Thyroid gland (tissue), 4 donors: ENCODE data around the gene RBL1. TPM values are rescaled to one million over a fixed set of nuclear protein-coding genes. Genes with fewer than 3 reads are reported as not detected.
"Not testable (repeated sequence)": the region's sequence is repeated elsewhere in the genome, so short reads cannot be mapped to it uniquely, and the experiment has no call there.

Experiments used
- DNase-seq, 2 donors: peaks; one replicate each; pipeline ENCODE4 v3.0.0-alpha.2; 2019
- H3K27ac ChIP-seq, 3 donors: fragments of 200-600 bp; sonication (generic); 1 replicate in 2 of 3; 2 replicates in 1 of 3; pipeline ENCODE4 v1.5.1; 2016 to 2019; ENCODE audit warnings: mild to moderate bottlenecking in 1 of 3, moderate library complexity in 1 of 3
- H3K27me3 ChIP-seq: fragments of 200-600 bp; sonication (generic); one replicate; pipeline ENCODE4 v1.5.1; 2019
- H3K36me3 ChIP-seq, 2 donors: fragments of 200-600 bp; sonication (generic); one replicate each; pipeline ENCODE4 v1.5.1; 2016 to 2019
- H3K4me1 ChIP-seq, 2 donors: fragments of 200-600 bp; sonication (generic); one replicate each; pipeline ENCODE4 v1.5.1; 2017 to 2019
- H3K4me3 ChIP-seq, 3 donors: fragments of 200-600 bp; sonication (generic); replicated peaks in 1 of 3; 1 replicate in 2 of 3; 2 replicates in 1 of 3; pipeline ENCODE4 v1.5.1; 2016; ENCODE audit warnings: mild to moderate bottlenecking in 1 of 3
- H3K9me3 ChIP-seq: fragments of 200-600 bp; sonication (generic); one replicate; pipeline ENCODE4 v1.5.1; 2017
- CTCF ChIP-seq, 6 experiments: fragments of 200-600 bp in 3 of 6; fragments of 450-650 bp in 3 of 6; sonication (generic) in 3 of 6; IDR thresholded peaks; one replicate each; pipeline ENCODE4 v1.5.1; 2016 to 2019; ENCODE audit warnings: antibody characterized with exemption in 6 of 6, mild to moderate bottlenecking in 2 of 6, inconsistent platforms in 1 of 6, moderate library complexity in 1 of 6
- POLR2A ChIP-seq, 2 donors: fragments of 450-650 bp; IDR thresholded peaks; one replicate each; pipeline ENCODE4 v1.6.1; 2017; ENCODE audit warnings: antibody characterized with exemption in 2 of 2, mild to moderate bottlenecking in 2 of 2, moderate library complexity in 1 of 2
- WGBS, 2 donors: methylation state at CpG; one replicate each; pipeline ENCODE4 v1.1.5; 2017; 5-methylcytosine and 5-hydroxymethylcytosine counted together
- intact Hi-C: fragments of 100-400 bp; cut with DNase I; formaldehyde crosslinking; loops from one replicate; pipeline ENCODE4 v1.15.1; 2023
- total RNA-seq, 4 donors: library from RNA; depleted of rRNA; stranded (reverse); fragments of >200 nt; gene quantifications; one replicate each; pipeline ENCODE4 v1.2.3, GENCODE V29; 2016

RBL1 gene
- total RNA-seq, 4 donors from 2014 or later = 6.4 to 12.1 (median 7.1) TPM

- Histone ChIP-seq H3K27me3 (no peaks in the 10 kb centered on the region), H3K27ac (no peak overlapping the region), H3K36me3 (no peaks in the 10 kb centered on the region), H3K4me3 (no peak overlapping the region), H3K4me1 (peaks cover 1% of the 10 kb centered on the region in 2 donors), H3K9me3 (no peaks in the 10 kb centered on the region)
- 95 to 96% methylated on average over 2 of the region's 2 CpGs for WGBS, 2 donors
- DNase-seq = no peak
- intact Hi-C loops = no loop called here
- no peak for TF ChIP-seq CTCF (IDR thresholded peaks at IDR 0.05)
- no peak for TF ChIP-seq POLR2A (IDR thresholded peaks at IDR 0.05)
Measured at GRCh38 chr20:37133952-37134351, 38.2 kb upstream of the RBL1 start.

DNA sequence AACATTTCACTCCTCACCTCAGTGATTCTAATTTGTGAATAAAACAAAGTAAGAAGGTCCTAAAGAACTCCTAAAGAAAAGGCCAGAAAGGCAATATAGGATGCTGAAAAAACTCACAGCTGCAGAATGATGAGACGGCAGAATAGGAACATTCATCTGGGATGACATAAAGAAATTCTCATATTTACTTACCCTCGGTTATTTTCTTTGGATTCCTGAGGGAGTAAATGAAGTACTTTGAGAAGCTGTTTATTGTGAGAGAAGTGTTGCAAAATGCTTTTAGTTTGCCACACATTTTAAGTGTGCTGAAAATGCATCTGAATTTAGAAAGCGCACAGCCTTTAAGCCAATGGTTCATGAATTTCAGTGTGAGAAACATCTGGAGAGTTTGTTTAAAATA, 35.7 kb upstream of the RBL1 start:
- no peak overlapping the region for H3K4me3 ChIP-seq
- no peak overlapping the region for H3K27ac ChIP-seq
- 79 to 89% methylated on average over 3 of the region's 3 CpGs for WGBS, 2 donors
- no peak for DNase-seq
- H3K4me1 ChIP-seq = peaks cover 5 to 8% of the 10 kb centered on the region in 2 donors
- H3K36me3 ChIP-seq = no peaks in the 10 kb centered on the region
- H3K27me3 ChIP-seq = no peaks in the 10 kb centered on the region
- no peaks in the 10 kb centered on the region for H3K9me3 ChIP-seq
- TF ChIP-seq POLR2A (IDR thresholded peaks at IDR 0.05) = no peak
- TF ChIP-seq CTCF (IDR thresholded peaks at IDR 0.05) = no peak
- intact Hi-C loops = no loop called here

DNA sequence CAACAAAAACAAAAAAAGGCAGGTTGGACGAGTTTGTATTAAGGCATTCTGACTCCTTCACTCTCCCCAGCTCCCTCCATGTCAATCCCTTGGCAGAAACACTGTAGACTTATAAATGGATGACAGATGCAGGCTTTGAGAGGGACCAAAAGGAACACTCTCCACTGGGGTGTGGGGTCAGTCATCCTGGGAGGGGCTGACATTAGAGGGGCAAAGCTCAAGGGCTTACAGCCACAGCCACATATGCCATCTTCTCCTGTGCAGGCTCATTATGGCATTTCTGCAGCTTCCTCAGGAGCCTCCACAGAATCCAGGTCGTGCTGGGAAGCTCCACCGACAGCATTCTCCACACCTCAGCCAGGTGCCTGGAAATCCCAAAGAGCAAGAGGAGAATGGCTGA, 33.0 kb upstream of the RBL1 start:
- no peaks in the 10 kb centered on the region for H3K27me3 ChIP-seq
- 28 to 58% methylated on average over 3 of the region's 3 CpGs for WGBS, 2 donors
- peak overlapping the region in 2 of 3 donors; percentile 17 to 56 for H3K27ac ChIP-seq
- no peak for TF ChIP-seq POLR2A (IDR thresholded peaks at IDR 0.05)
- no peak for TF ChIP-seq CTCF (IDR thresholded peaks at IDR 0.05)
- peaks cover 5 to 8% of the 10 kb centered on the region in 2 donors for H3K4me1 ChIP-seq
- intact Hi-C loops = no loop called here
- H3K4me3 ChIP-seq = no peak overlapping the region
- DNase-seq = no peak
- no peaks in the 10 kb centered on the region for H3K9me3 ChIP-seq
- H3K36me3 ChIP-seq = no peaks in the 10 kb centered on the region

- DNase-seq, intact Hi-C loops, H3K4me3 ChIP-seq, H3K27ac ChIP-seq, H3K27me3 ChIP-seq, H3K9me3 ChIP-seq, H3K36me3 ChIP-seq, H3K4me1 ChIP-seq: not testable (repeated sequence)
- no CpG with 5 or more reads among the region's 30 CpGs for WGBS, 2 donors
Measured at GRCh38 chr20:37126290-37126689, 30.5 kb upstream of the RBL1 start.

GRCh38 chr20:37123441-37123840, 27.6 kb upstream of the RBL1 start:
- Histone ChIP-seq H3K36me3 (no peaks in the 10 kb centered on the region), H3K27me3 (no peaks in the 10 kb centered on the region), H3K27ac (no peak overlapping the region), H3K4me1 (peaks cover 14 to 16% of the 10 kb centered on the region in 2 donors), H3K4me3 (no peak overlapping the region), H3K9me3 (no peaks in the 10 kb centered on the region)
- no peak for DNase-seq
- 82 to 88% methylated on average over 6 of the region's 6 CpGs for WGBS, 2 donors
- intact Hi-C loops = no loop called here
- no peak for TF ChIP-seq CTCF (IDR thresholded peaks at IDR 0.05)
- no peak for TF ChIP-seq POLR2A (IDR thresholded peaks at IDR 0.05)

DNA sequence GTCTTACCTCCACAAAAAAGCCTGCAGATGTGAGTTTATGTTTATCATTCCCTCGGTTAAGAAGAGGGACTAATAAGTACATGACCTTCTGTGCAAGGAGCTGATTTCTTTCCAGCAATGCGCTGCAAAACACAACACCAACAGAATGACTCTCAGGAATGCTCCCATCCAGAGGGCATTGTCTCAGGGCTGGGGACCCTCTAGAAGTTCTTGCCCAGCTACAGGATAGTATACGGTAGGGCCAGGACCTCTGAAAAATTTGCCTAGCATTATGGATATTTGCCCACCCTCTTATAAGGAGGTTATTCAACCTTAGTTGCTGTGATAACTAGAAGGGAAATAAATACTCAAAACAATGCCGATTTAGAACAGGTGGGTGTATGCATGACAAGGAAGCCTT, 24.7 kb upstream of the RBL1 start:
- WGBS, 2 donors = 30 to 38% methylated on average over 4 of the region's 4 CpGs
- Histone ChIP-seq H3K36me3 (no peaks in the 10 kb centered on the region), H3K4me1 (peaks cover 25 to 28% of the 10 kb centered on the region in 2 donors), H3K27me3 (no peaks in the 10 kb centered on the region), H3K4me3 (no peak overlapping the region), H3K9me3 (no peaks in the 10 kb centered on the region), H3K27ac (peak overlapping the region; percentile 39 to 52 (median 50))
- DNase-seq = peak; percentile 17 to 38
- no peak for TF ChIP-seq CTCF (IDR thresholded peaks at IDR 0.05)
- TF ChIP-seq POLR2A (IDR thresholded peaks at IDR 0.05) = no peak
- intact Hi-C loops = no loop called here
